Measurements from ENCODE around the gene DXO.
A peak's percentile ranks its signal among the peaks of the same experiment; 100 is the strongest.
"Not testable (repeated sequence)": the region's sequence is repeated elsewhere in the genome, so short reads cannot be mapped to it uniquely, and the experiment has no call there.

Gene DXO

DNA sequence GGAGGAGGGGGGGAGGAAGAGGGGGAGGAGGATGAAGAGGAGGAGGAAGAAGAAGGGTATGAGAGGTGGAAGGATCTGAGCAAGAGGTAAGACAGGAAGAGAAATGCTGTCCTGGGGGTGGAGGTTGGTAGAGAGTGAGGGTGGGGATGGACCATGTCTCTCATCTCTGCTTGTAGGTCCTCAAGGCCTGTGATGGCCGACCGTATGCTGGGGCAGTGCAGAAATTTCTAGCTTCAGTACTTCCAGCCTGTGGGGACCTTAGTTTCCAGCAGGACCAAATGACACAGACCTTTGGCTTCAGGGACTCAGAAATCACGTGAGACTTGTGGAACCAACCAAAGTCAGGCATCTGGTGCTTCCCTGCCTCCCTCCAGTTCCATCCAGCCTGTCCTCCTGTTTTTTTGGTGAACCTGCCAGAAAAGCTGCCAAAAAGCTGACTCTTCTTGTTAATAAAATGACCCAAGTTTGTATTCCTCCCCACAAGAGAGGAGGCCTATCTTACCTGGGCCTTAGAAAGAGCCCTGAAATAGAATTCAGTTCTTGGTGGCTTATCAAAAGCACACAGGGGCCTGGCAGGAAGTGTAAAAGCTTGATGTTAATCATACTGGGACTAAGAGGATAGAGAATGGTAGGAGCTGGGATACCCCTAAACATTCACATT lies 7.4 kb upstream of the DXO start:
- DNase-seq: no peak

DNA sequence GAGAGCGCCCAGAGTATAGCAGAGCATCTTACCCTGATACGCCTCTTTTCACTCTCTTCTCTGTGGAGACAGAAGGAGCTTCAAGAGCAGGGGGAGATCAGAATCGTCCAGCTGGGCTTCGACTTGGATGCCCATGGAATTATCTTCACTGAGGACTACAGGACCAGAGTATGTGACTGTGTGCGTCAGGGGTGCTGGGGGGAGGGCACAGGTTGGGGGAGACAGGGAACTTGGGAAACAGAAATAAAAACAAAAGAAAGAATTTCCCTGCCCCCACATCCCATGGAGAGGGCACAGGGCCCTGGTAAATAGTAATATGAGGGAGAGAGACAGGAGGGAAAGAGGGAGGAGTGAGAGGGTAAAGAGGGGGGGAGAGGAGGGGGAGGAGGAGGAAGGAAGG lies 6.9 kb upstream of the DXO start:
- no peak for DNase-seq

DNA sequence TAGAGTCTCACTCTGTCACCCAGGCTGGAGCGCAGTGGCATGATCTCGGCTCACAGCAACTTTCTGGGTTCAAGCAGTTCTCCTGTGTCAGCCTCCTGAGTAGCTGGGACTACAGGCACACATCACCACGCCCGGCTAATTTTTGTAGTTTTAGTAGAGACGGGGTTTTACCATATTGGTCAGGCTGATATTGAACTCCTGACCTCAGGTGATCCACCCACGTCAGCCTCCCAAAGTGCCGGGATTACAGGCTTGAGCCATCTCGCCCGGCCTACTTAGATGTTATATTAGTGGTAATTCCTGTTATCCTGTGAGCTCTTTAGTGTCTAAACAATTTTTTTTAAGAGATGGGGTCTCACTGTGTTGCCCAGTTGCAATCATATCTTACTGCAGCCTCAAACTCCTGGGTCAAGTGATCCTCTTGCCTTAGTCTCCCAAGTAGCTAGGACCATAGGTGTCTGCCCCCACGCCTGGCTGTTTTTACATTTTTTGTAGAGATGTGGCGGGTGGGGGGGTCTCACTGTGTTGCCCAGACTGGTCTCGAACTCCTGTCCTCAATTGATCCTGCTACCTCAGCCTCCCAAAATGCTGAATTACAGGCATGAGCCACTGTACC lies 6.0 kb upstream of the DXO start:
- DNase-seq: no peak

DNA sequence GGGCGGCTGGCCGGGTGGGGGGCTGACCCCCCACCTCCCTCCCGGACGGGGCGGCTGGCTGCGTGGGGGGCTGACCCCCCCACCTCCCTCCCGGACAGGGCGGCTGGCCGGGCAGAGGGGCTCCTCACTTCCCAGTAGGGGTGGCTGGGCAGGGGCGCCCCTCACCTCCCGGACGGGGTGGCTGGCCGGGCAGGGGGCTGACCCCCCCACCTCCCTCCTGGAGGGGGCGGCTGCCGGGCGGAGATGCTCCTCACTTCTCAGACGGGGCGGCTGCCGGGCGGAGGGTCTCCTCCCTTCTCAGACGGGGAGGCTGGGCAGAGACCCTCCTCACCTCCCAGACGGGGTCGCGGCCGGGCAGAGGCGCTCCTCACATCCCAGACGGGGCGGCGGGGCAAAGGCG lies 4.1 kb upstream of the DXO start:
- DNase-seq: not testable (repeated sequence)

DNA sequence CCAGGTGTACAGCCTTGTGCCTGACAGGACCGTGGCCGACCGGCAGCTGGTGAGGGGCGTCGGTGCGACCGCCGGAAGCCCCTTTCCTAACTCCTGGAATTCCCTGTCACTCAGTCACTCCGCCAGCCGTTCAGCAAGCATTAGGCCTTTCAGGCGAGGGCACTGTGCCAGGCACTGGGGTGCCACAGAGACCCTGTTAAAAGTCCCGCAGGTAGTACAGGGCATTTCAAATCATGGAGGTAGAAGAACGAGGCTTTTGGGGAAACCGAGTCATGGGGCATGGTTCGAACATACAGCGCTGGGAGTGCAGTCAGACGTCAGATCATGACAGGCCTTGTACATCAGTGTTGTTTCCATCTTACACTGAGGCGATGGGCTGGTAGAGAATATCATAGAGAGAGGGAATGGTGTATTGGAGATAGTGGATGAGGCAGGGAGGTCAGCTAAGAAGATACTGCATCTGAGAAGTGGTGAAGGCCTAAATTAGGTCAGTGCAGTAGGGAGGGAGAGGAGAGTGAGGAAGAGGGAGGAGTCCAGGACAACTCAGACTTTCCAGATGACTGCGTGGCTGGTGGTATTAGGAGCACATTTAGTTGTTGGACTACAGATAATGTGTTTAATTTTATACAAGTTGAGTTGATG lies 892 bp upstream of the DXO start:
- DNase-seq: peak; percentile 36

DNA sequence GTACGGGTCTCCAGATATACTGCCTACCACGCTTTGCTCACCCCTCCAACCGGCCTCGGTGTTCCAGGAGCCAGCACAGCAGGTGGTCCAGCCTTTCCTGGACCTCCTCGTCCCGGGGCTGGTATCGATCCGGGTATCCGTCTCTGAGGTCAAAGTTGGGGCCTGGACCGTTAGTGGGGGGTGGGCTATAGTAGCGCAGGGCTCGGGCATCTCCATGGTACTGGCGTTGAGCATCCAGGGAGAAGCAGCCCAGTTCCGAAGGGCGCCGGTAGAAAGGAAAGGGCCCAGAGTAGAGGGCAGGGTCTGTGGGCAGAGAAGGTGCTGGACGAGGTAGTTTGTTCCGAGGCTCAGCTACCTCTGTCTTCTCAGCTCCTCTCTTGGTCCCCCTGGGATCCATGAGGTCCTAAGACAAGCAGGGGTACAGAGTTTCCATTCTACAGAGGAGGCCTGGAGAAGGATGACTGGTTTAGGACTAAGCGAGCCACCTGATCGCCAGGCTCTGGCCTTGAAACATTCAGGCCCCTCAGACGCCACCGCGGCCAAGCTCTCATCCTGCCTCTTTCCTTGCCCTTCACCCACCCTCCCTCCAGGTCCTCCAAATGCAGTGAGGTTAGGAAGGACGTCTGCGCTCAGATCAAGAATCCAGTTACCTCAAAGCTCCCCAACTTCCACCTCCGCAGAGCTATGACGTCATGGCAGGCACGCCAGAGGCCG lies 502 bp downstream of the DXO start:
- no peak for DNase-seq

DNA sequence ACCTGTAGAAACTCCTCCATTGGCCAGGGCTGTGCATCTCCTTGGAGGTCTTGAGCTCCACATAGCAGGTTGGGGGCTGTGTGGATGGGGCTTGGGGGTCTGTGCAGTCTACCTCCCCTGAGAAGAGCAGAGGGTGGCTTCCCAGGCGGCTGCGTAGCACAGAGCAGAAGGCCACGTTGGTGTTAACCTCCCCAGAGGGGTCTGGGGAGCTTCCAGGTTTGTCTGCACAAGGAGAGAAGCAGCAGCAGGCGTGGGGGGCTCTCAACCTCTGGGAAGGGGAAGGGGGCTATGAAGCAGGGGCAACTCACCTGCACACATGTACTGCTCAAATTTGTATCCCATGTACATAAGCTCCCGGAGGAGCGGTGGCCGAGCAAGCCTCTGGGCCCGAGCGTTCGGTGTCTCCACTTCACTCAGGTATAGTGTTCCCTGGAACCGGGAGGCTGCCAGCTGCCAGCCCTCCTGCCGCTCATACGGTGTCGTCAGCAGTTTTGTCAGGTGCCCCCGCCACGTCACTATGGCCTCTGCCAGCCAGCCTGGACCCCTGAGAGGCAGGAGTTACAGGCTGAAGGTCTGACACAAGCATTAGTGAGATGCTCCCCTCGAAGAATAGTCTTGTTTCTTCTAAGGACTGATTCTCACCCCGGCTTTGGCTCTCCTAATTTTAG lies 1.2 kb downstream of the DXO start:
- no peak for DNase-seq

DNA sequence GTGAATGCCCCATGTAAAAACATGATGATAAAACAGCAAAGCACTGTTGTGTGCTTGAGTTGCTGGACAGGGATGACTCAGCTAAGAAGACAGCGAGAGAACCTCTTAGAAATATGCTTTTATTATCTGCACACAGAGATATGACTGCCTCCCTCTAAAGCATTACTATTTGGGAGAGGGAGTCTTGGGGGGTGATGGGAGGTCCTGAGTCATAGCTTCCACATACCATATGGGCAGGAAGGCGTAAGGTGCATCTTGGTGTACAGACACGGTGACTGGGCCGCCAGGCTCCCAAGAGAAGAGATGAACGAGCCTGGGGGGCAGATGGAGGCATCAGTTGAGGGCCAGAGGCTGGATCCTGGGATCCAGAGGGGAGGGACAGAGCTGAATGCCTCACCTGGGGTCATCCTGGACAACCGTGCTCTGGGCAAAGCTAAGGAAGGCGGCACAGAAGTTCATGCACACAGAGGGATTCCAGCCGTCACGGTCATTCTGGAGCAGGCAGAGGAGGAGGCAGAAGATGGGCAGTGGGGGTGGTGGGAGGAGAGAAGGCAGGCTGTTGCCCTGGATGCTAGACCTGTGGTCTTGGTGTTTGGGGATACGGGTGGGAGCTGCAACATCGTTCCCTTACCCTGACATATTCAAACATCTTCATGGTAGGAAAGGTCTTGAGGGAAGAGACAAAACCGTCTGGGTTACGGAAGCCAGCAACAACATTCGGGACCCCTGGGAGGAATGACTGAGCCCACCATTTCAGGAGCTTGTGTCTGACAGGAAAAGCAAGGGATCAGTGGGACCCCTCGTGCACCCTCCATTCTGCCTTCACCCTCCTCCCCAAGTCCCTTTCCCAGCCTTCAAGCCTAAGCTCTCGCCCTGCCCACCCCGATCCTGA lies 2.0 kb downstream of the DXO start:
- peak; percentile 25 for DNase-seq

DNA sequence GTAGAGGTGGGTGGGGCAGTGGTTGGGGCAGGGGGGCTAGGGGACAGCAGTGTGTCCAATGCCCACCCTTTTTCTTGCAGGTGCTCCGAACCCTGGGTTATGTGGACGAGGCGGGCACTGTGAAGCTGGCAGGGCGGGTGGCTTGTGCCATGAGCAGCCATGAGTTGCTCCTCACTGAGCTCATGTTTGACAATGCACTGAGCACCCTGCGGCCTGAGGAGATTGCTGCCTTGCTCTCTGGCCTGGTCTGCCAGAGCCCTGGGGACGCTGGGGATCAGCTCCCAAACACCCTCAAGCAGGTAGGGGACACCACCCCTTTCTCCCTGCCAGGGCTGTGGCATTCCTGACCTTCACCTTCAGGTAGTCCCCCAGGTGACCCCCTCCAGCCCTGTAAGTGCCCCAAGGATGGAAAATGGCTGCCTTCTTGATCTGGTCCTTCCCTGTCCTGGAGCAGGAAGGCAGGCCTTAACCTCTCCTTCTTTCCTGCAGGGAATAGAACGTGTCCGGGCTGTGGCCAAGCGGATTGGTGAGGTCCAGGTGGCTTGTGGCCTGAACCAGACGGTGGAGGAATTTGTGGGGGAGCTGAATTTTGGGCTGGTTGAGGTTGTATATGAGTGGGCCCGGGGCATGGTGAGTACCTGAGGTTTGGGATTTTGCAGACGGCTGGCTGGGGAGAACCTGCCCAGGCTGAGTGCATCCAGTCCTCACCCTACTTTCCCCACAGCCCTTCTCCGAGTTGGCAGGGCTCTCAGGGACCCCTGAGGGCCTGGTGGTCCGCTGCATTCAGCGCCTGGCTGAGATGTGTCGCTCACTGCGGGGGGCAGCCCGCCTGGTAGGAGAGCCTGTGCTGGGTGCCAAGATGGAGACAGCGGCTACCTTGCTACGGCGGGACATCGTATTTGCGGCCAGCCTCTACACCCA lies 2.9 kb downstream of the DXO start:
- DNase-seq: no peak

DNA sequence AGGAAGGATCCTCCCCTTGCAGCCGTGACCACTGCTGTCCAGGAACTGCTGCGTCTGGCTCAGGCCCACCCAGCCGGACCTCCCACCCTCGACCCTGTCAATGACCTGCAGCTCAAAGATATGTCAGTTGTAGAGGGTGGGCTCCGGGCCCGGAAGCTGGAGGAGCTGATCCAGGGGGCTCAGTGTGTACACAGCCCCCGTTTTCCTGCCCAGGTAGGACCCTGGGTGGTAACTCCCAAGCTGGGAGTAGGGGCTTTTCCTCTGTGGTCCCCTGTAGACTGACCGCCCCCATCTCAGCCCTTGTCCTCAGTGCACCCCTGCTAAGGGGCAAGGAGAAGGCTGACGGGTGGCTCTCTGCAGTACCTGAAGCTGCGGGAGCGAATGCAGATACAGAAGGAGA lies 3.6 kb downstream of the DXO start:
- no peak for DNase-seq

DNA sequence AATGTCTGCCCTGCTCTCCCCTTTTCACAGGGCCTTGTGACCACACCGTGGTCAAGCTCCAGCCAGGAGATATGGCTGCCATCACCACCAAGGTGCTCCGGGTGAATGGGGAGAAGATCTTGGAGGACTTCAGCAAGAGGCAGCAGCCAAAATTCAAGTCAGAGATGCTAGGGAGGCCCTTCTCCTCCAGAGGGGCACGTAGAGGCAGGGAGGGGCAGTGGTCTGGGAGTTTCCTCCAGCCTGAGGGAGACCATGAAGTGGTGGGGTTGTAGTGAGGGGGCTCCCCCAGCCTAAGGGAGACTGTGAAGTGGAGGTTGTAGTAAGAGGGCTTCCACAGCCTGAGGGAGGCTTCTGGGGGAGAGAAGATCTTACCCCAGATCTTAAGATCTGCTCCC lies 4.0 kb downstream of the DXO start:
- no peak for DNase-seq

DNA sequence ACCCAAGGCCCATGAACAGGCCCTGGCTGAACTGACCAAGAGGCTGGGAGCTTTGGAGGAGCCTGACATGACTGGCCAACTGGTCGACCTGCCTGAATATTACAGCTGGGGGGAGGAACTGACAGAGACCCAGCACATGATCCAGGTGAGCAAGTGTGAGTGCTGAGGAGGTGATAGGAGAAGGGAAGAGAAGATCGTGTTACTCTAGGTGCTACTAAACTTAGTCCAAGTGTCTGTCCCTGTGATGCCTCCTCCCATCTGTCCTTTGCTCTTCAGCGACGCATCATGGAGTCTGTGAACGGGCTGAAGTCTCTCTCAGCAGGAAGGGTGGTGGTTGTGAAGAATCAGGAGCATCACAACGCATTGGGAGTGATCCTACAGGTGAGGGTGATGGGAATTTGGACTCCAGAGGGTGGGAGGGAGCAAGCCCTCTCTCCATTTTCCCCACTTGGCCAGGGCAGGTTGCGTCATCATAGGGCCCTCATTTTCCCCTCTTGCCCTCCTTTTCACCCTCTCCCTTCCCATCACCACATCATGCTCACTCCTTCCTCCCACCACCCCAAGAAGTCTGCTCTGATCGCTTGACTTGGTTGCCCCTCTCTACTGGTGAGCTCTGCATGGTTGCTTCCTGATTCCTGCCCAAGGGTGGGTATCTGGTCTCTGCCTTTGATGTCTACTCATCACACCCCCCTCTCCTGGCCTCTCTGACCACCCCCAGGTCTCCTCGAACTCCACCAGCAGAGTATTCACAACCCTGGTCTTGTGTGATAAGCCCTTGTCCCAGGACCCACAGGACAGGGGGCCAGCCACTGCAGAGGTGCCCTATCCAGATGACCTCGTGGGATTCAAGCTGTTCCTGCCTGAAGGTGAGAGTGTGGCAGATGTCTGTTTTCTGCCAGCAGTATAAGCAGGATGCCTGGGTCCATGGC lies 4.7 kb downstream of the DXO start:
- no peak for DNase-seq

DNA sequence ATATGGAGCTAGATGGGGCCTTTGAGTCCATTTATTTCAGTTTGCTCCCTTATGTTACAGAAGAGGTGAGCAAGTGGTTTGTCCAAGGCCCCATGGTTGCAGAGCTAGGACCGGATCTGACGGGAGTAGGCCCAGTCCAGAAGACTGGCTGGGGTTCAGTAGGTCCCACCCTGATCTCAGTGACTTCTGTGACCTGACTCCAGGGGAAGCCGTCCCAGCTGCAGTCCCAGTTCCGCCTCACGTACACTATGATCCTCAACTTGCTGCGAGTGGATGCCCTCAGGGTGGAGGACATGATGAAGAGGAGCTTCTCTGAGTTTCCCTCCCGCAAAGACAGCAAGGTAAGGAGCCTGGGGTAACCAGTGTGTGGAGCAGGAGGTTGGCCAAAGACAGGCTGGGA lies 5.4 kb downstream of the DXO start:
- DNase-seq: no peak

DNA sequence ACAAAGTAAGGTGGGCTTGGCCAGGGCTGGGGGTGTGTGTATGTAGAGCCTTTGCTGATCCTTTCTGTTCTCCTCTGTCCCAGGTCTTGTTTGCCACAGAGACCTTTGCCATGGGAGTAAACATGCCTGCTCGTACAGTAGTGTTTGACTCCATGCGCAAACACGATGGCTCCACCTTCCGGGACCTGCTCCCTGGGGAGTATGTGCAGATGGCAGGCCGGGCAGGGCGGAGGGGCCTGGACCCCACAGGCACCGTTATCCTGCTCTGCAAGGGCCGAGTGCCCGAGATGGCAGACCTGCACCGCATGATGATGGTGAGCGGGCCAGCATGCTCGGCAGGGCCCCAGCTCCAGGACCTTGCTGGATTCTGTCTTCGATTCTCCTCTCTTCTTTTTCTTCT lies 6.2 kb downstream of the DXO start:
- no peak for DNase-seq

DNA sequence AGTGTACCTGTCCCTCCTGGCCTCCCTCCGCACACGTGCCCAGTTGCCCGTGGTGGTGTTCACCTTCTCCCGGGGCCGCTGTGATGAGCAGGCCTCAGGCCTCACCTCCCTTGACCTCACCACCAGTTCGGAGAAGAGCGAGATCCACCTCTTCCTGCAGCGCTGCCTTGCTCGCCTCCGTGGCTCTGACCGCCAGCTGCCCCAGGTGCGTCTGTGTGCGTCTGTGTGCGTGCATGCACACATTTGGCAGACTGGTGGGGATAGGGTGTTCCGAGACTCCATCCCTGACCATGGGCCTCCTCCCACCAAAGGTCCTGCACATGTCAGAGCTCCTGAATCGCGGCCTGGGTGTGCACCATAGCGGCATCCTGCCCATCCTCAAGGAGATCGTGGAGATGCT lies 8.0 kb downstream of the DXO start:
- no peak for DNase-seq

DNA sequence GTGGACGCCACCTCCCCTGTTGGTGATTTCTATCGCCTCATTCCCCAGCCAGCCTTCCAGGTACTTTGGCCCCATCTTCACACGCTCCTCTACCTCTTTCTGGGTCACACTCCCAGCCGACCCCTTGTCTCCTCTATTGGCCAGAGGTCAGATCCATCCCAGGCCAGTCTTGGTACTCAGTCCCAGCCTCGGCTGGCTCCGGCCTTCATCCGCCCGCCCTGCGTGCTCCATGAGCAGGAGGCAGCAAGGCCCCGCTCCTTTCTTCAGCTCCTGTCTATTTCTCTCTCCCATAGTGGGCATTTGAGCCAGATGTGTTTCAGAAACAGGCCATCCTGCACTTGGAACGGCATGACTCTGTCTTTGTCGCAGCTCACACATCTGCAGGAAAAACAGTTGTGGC lies 10.3 kb downstream of the DXO start:
- no peak for DNase-seq

DNA sequence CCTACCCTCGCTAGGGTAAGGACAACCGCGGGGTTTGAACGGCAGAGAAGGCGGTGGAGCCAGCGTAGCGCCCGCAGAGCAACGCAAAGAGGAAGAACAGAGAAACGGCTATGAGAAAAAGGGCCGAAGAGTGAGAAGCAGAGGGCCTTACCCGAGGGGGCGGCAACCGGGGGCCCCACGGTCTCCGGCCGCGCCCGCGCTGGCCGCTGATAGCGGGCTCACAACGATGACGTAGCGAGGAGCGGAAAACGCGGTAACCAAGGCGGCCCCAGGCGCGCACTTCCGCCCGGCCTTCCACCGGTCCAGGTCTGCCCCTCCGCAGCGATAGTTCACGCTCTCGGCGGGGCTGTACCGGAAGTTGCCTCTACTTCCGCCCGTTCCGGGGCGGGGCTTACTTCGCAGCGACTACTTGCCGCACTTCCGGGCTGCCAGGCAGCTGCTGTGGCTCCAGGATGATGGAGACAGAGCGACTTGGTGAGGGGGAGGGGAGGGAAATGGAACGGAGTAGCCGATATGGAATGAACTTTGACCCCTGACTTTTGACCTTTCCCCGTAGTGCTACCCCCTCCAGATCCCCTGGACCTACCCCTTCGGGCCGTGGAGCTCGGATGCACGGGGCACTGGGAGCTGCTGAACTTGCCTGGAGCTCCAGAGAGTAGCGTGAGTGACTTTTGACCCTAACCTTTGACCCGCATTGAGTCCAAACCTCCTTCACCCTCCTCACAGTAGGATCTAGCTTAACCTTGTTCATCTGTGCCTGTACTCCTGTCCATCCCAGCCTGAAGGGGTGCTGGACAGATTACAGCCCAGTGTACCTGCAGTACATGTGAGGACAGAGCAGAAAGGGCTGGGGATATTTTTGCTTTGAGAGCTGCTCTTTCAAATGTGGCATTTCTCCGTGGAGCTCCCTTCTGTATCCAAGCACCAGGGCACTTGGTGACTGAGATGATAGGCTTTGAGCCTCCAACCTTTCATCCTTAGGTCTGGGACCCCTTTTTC lies 12.9 kb downstream of the DXO start, which contains the start of the genes NELFE and SKIC2:
Gene NELFE (minus strand): TSS at position 231 of the 999 bp plus-strand sequence. CDS start 525 bp downstream, outside the sequence.
Gene SKIC2 (plus strand): TSS at position 435 of the 999 bp plus-strand sequence. CDS start 18 bp downstream, at position 453.
- peak; percentile 98 for DNase-seq

DNA sequence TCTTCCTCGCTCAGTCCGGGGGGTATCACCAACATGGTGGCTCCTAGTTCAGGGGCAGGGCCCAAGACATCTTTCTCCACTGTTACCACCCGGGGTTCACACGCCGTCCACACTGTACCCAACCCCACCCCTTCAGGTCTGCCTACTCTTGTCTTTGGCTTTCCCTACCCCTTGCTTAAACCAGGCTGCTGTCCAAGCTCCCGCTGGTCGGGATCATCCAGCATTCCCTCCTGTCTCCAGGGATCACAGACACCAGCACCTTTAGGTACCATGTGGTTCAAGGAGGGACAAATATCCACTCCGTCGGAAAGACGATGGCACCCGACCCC lies 13.6 kb downstream of the DXO start:
- DNase-seq: no peak

DNA sequence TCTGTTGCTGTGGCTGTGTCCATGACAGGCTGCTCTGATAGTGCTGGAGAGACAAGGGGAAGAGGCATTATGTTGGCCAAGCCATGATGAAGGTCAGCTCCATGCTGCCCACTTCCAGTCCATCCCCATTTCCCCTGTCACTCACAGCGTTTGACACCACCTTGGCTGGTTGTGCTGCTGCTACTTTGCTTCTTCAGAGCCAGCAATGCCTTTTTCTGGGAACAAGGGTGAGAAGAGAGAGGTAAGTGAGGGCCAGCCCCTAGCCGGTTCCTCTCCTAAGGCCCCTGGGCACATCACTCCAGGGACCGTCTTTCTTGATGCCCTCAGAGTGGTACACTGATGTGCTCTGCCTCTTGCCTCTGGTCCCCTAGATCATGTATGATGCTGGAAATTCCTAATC lies 15.1 kb downstream of the DXO start:
- DNase-seq: no peak

All from fibroblast of skin of right quadriceps (primary cell).